Measurements from ENCODE around the gene UQCRQ.
A peak's percentile ranks its signal among the peaks of the same experiment; 100 is the strongest.

Gene UQCRQ

GRCh38 chr5:132826424-132827082 lies 39.9 kb upstream of the UQCRQ start:
- H3K4me3 ChIP-seq (ENCODE audit: low read depth, low read length), result no peak overlapping the region
- no peak for TF ChIP-seq POLR2A (IDR thresholded peaks at IDR 0.05; ENCODE audit: extremely low read depth, insufficient read length)
- TF ChIP-seq, protein P1, sequence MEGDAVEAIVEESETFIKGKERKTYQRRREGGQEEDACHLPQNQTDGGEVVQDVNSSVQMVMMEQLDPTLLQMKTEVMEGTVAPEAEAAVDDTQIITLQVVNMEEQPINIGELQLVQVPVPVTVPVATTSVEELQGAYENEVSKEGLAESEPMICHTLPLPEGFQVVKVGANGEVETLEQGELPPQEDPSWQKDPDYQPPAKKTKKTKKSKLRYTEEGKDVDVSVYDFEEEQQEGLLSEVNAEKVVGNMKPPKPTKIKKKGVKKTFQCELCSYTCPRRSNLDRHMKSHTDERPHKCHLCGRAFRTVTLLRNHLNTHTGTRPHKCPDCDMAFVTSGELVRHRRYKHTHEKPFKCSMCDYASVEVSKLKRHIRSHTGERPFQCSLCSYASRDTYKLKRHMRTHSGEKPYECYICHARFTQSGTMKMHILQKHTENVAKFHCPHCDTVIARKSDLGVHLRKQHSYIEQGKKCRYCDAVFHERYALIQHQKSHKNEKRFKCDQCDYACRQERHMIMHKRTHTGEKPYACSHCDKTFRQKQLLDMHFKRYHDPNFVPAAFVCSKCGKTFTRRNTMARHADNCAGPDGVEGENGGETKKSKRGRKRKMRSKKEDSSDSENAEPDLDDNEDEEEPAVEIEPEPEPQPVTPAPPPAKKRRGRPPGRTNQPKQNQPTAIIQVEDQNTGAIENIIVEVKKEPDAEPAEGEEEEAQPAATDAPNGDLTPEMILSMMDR (IDR thresholded peaks at IDR 0.05; ENCODE audit: low read depth, low read length), result no peak
- TF ChIP-seq, protein P2, sequence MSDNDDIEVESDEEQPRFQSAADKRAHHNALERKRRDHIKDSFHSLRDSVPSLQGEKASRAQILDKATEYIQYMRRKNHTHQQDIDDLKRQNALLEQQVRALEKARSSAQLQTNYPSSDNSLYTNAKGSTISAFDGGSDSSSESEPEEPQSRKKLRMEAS (IDR thresholded peaks at IDR 0.05; ENCODE audit: low read depth, low read length), result no peak
- TF ChIP-seq MYC (IDR thresholded peaks at IDR 0.05; ENCODE audit: low read depth, low read length), result no peak
- no peak for DNase-seq (ENCODE audit: low read depth)

- TF ChIP-seq, protein P1 (IDR thresholded peaks at IDR 0.05; ENCODE audit: low read depth, low read length), result no peak
- no peak for TF ChIP-seq MYC (IDR thresholded peaks at IDR 0.05; ENCODE audit: low read depth, low read length)
- no peak for TF ChIP-seq POLR2A (IDR thresholded peaks at IDR 0.05; ENCODE audit: extremely low read depth, insufficient read length)
- TF ChIP-seq, protein P2 (IDR thresholded peaks at IDR 0.05; ENCODE audit: low read depth, low read length), result no peak
- no peak overlapping the region for H3K4me3 ChIP-seq (ENCODE audit: low read depth, low read length)
- DNase-seq (ENCODE audit: low read depth), result no peak
Measured at GRCh38 chr5:132827943-132828673, 38.3 kb upstream of the UQCRQ start.

DNA sequence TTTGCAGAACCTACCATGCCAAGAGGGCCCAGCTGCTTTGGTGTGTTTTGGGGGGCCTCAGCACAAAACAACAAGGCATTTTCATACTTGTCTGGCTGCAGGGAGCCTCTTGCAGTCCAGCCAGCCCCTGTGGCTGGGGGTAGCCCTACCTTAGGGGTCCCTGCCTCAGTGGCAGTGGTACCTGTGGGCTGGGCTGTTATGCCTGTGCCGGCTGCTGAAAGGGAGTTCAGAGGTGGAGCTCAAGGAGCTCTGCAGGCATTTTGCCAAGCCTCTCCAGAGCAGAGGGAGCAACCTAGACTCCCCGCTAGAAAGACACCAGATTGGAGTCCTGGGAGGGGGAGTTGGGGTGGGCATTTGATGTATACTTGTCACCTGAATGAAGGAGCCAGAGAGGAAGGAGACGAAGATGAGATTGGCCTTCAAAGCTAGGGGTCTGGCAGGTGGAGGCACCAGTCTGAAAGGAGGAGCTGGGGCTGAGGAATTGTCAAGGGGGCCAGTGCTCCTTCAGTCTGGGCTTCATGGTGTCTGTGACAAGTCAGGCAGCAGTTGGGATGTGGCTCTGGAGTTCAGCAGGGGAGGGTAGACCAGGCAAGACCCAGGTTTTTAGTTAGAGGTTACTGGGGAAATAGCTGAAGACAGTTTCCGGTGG lies 37.5 kb upstream of the UQCRQ start:
- TF ChIP-seq, protein P2 (IDR thresholded peaks at IDR 0.05; ENCODE audit: low read depth, low read length), result no peak
- TF ChIP-seq, protein P1 (IDR thresholded peaks at IDR 0.05; ENCODE audit: low read depth, low read length), result no peak
- TF ChIP-seq POLR2A (IDR thresholded peaks at IDR 0.05; ENCODE audit: extremely low read depth, insufficient read length) (no peak), MYC (IDR thresholded peaks at IDR 0.05; ENCODE audit: low read depth, low read length) (no peak)
- DNase-seq (ENCODE audit: low read depth), result no peak
- no peak overlapping the region for H3K4me3 ChIP-seq (ENCODE audit: low read depth, low read length)

GRCh38 chr5:132829742-132830435 lies 36.6 kb upstream of the UQCRQ start:
- DNase-seq (ENCODE audit: low read depth), result peak; percentile 79
- H3K4me3 ChIP-seq (ENCODE audit: low read depth, low read length), result peak overlapping the region; percentile 40
- TF ChIP-seq MYC (IDR thresholded peaks at IDR 0.05; ENCODE audit: low read depth, low read length) (no peak), POLR2A (IDR thresholded peaks at IDR 0.05; ENCODE audit: extremely low read depth, insufficient read length) (no peak)
- TF ChIP-seq, protein P2 (IDR thresholded peaks at IDR 0.05; ENCODE audit: low read depth, low read length), result peak; percentile 60; the same call in 1 of the 2 replicates
- TF ChIP-seq, protein P1 (IDR thresholded peaks at IDR 0.05; ENCODE audit: low read depth, low read length), result peak; percentile 64

DNA sequence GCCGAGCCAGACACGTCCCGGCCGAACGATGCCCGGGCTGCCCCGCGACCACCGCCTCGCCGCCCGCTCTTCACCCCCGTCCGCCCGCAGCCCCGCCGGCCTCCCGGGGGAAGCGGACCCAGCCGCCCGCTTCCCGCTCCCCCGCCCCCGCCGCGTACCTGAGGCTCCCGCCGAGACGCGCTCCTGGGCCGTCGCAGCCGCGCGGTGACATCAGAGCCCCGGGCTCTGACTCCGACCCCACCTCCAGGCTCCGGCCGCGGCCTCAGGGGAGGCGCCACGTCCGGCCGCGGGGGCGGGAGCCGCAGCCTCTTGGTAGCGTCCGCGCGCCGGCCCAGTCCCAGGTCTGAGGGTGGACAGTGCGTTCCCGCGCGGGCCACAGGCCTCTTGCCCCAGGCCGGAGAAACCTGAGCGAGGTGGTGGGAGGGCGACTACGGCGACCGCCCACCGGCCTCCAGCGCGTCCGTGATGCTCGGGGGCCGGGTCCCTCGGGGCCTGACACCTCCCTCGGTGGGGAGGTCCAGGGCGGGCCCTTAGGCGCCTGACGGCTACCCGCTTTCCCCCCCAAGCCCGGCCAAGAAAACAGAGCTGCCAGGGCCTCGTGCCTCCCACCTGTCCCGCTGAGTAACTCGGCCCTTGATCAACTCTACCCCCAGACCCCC lies 35.9 kb upstream of the UQCRQ start, which contains the start of gene SHROOM1:
TSS of gene SHROOM1 (minus strand) at position 212 of the 659 bp plus-strand sequence. CDS start 4,507 bp downstream, outside the sequence.
- peak within 1 kb of the TSS; percentile 40 for H3K4me3 ChIP-seq (ENCODE audit: low read depth, low read length)
- TF ChIP-seq MYC (IDR thresholded peaks at IDR 0.05; ENCODE audit: low read depth, low read length) (no peak), POLR2A (IDR thresholded peaks at IDR 0.05; ENCODE audit: extremely low read depth, insufficient read length) (no peak)
- TF ChIP-seq, protein P1 (IDR thresholded peaks at IDR 0.05; ENCODE audit: low read depth, low read length), result no peak
- TF ChIP-seq, protein P2 (IDR thresholded peaks at IDR 0.05; ENCODE audit: low read depth, low read length), result no peak
- DNase-seq (ENCODE audit: low read depth), result peak; percentile 53
